GM18519 (cell line): Measurements from ENCODE around the gene VTCN1.
"Not testable (repeated sequence)": the region's sequence is repeated elsewhere in the genome, so short reads cannot be mapped to it uniquely, and the experiment has no call there.

Experiments
- ATAC-seq: cut with Tn5 transposase; IDR thresholded peaks from one replicate; pipeline ENCODE4 v1.9.1; 2021; ENCODE audit warnings: mild to moderate bottlenecking, moderate library complexity; ENCODE audit not compliant: unreplicated experiment, low FRiP score

Gene VTCN1

DNA sequence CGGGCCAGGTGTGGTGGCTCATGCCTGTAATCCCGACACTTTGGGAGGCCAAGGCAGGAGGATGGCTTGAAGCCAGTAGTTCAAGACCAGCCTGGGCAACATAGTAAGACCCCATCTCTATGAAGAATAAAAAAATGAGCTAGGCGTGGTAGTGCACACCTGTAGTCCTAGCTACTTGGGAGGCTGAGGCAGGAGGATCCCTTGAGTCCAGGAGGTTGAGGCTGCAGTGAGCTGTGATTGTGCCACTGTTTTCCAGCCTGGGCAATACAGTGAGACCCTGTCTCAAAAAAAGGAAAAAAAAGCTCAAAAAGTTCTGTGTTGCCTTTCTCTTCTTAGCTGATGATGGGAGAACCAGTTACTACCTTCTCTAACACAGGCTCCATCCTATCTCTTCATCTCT lies 108.9 kb downstream of the VTCN1 start:
- not testable (repeated sequence) for ATAC-seq

DNA sequence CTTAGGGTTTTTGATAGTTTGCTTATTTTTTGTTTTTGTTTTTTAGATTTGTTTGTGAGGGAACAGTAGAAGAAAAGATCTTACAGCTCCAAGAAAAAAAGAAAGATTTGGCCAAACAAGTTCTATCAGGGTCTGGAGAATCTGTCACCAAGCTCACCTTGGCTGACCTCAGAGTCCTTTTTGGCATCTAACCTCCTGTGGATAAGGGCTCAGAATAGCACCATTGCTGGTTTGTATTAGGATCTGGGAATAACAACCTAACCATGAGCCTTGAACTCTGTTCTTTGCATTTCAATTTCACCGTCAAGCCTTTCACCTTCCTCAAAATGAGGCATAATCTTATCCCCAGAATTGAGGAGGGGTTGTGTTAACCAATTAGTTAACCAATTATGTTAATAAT lies 109.4 kb downstream of the VTCN1 start:
- no peak for ATAC-seq

DNA sequence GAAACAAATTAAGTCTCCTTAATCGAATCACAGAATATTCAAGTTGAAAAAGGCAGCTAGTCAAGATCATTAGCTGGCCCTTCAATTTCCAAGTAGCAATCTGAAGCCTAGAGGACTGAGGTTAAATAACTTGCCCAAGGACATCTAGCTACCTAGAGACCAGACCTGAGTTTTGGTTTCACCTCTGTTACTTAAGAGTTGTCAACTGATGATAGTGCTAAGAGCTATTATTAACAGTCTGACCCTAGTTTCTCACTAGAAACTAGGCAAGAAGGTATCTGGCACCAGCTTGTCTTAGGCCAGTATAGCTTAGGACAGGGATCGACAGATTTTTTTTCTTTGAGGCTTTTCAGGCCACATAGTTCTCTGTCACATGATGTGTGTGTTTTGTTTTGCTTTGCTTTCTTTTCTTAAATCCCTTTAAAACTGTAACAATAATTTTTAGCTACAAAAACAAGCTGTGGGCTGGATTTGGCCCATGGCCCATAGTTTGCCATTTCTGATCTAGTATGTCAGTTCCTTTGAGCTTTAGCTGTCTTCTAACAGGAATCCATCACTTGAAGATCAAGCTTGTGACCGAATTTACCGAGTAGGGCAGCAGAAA lies 112.3 kb downstream of the VTCN1 start:
- ATAC-seq: no peak

DNA sequence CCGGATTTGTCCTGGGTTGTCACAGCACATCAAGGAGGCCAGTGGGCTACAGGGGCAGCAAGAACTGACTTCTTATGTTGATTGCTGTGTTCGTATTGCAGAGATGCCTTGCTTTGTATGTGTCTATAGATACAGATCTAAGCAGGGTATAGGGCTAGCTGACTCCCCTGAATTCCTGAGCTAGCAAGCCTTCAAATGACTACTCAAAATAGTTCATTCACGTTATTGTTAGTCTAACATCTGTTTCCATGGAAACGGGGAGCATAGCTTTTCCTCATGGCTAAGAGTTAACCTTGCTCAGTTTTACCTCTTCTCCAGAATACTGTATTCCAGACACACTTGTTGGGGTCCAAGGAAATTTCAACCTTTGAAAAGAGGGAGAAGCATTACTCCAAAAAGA lies 113.3 kb downstream of the VTCN1 start:
- no peak for ATAC-seq

DNA sequence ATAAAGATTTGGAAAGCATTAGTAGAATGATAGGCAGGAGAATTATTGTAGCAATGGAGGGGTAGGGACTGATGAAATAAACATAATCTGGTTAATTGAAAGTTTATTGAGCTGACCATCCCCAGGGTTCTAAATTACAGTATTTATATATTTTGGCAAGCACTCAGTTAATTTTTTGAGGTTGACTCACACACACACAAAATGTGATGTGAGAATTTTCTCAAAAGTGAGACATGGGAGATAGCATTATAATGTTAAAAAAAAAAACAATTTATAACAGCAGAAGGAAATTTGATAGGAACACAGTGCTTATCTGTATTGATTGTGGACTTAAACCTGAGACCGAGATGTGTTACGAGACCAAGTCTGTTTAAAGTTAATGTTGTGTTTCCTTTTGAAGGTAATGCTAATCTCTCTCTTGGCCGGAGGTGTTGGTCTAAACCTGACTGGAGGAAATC lies 113.7 kb downstream of the VTCN1 start:
- ATAC-seq: no peak

DNA sequence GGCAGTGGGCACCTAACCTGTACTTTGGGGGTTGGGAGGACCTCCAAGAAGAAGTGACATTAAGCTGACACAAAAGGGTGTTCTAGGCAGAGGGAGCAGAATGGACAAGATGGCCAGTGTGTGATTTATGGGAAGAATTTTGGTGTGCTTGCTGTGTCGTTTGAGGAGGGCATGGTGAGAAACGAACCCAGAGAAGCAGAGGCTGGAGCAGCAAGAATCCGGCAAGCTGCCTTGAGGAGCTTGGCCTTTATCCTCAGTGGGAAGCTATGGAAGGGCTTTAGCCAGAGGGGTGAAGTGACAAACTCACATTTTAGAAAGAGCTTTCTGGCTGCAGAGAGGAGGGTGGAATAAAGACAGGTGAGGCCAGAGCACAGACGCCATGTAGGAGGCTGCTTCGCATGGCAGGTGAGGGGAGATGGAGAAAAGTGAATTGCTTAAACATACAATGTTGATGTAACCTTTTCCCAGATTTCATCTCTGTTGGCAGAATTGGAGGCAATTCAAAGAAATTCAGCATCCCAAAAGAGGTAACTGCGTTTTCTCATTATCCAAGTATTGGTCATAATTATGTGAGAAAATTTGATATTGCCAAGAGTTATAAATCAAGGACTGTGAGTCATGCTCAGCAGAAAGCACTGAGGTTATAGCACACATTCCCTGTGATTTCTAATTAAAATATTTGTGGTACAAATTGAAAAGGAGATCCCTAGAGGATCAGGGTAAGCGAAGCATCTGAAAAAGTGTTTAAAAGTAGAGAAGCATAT lies 115.7 kb downstream of the VTCN1 start:
- ATAC-seq: no peak

DNA sequence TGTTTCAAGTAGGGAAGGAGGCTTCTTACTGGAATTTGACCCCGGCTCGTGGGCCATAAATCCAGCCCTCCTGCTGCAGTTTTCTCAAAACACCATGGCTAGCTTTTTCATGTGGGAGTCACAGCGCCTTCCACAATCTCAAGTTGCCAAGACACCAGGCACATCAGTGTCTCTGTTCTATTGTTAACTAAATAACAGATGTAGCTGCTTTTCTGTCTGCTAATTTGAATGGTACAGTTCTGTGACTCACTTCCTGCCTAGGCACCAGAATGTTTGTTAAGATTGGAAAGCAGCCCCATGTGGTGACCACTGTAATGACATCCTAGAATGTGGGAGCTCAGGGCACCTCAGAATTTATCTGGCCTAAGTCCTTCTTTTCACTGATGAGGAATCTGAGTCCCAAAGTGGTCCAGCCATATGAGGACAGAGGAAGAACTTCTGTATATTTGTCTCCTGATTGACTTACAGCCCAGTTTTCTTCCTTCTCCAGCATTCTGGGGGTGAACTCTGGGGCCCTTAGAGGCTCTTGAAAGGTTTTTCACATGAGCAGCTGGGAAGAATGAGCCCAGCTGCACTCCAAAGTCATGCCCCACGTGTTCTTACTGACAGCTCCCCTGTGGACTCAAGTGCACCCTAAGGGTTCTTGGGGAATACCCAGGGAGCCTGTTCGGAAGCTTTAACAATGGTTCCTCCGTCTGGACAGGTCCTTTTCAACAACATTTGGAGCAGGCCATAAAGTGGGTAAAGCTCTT lies 116.7 kb downstream of the VTCN1 start:
- peak; percentile 77 for ATAC-seq
